Tongue (tissue), 2 donors: ENCODE data around the gene EMC6. TPM values are rescaled to one million over a fixed set of nuclear protein-coding genes. Genes with fewer than 3 reads are reported as not detected.
A peak's percentile ranks its signal among the peaks of the same experiment; 100 is the strongest.

ENCODE experiments used
- DNase-seq: peaks from one replicate; pipeline ENCODE4 v3.0.0-alpha.2; 2015
- total RNA-seq: library from RNA; depleted of rRNA; stranded (reverse); fragments of >200 nt; gene quantifications from one replicate; pipeline ENCODE4 v1.2.3, GENCODE V29; 2014

The EMC6 gene
- total RNA-seq, 1 donor from 2014 or later: 14.7 TPM

DNA sequence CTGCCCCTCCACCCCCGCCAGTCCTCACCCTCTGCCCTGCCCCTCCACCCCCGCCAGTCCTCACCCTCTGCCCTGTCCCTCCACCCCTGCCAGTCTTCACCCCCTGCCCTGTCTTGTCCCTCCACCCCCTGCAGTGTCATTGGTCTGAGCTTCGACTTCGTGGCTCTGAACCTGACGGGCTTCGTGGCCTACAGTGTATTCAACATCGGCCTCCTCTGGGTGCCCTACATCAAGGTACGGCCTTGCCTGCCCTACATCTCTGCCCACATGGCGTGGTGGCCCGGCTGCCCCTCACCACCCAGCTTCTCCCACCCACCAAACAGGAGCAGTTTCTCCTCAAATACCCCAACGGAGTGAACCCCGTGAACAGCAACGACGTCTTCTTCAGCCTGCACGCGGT is 12.3 kb upstream of the EMC6 start:
- DNase-seq: no peak

DNA sequence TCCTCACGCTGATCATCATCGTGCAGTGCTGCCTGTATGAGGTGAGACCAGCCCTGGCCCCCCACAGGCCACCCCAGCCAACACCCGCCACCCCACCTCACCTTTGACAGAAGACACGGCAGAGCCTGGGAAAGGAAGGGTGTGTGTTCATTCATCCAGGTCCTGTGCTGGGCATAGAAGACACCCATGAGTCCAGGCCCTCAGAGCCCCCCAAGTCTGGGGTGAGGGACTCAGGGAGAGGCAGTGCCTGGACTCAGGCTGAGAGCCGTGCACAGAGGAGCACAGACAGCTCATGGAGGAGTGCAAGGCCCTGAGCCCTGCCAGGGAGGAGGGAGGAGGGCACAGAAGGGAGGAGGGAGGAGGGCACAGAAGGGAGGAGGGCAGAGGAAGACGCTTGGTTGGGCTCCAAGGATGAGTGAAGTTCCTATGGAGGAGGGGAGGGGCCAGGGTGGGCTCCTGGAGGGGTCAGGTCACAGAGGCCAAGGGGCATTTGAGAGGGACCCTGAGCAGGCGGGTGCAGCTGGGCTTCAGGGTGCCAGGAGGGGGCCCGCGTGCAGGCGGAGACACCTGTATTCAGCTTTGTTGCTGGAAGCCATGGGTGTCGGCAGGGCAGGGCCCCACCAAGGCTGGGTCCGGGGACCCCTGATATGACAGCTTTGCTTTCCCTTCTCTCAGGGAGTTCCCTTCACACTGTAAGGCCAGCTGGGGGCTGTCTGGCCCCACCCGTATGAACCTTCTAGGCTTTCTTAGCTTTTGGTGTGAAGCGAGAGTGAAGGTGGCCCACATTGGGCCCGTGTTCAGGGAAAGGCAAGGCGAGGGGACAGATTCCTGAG is 11.6 kb upstream of the EMC6 start:
- DNase-seq: no peak

DNA sequence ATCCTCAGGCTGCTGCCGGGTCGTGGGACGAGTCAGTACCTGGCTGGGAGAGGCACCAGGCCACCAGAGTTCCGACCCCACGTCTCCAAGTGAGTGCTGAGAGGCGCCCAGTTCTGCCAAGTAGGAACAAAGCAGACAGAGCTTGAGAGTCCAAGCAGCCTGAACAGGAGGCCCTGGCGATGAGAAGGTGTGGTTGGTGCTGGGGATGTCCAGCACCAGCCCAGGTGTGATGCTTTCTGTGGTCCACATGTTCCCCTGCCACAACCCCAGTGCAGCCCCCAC is 11.1 kb upstream of the EMC6 start:
- DNase-seq: no peak

DNA sequence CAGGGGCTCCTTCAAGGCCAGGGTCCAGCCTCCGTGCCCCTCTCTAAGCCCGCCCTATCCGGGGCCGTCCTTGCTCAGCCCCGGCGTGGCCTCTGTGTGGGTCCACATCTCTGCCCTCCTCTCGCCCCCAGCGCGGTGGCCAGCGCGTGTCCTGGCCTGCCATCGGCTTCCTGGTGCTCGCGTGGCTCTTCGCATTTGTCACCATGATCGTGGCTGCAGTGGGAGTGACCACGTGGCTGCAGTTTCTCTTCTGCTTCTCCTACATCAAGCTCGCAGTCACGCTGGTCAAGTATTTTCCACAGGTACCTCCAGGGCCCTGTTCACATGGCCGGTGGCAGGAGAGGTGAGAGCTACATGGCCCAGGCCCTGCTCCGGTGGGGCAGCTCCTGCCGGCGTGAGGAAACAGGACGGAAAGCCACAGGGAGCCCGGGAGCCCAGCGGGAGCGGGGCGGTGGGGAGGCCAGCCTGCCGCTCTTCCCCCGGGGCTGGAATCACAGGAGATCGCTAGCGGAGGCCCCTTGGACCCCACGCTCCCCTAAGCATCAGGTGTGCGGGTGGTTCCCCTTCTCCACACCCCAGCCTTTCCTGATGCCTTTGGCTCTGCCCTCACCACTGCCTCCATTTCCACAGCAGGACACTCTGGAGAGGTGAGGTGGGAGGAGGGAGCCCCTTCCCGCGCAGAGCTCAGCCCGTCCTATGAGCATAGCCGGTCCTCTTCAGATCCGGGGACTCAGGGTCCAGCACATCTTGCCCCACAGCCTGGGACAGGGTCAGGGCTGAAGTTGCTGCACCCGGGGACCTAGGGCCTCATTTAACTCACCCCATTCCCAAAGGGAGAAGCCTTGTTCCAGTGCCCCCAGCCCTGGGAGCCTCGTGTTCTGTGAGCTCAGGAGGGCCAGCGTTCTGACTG is 10.5 kb upstream of the EMC6 start:
- no peak for DNase-seq

DNA sequence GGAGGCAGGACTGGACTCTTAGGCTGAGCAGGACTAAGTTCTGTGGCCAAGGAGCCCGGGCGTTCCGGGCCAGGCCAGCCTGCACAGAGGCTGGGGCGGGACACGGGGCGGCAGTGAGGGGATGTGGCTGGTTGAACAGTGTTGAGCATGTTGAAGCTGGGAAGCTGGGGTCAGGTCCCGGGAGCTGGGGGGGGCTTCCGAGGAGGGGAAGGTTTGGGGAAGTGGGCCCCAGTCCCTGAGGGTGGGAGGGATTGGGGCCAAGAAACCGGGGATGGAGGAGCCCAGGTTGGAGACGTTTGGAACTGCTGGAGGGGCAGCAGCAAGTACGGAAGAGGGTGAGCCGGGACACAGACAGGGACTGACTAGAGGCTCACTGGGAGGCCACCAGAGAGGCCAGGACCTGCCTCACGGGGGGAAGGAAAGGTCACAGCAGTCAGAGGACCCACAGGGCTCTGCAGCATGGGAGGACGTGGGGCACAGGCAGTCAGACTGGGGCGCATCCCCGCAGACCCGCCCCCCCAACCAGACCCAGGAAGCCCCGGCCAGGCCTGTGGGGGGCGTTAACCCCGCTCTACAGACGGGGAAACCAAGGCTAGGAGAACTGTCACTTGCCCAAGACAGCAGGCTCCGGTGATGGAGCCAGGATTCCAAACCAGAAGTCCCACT is 9.7 kb upstream of the EMC6 start:
- DNase-seq: no peak

DNA sequence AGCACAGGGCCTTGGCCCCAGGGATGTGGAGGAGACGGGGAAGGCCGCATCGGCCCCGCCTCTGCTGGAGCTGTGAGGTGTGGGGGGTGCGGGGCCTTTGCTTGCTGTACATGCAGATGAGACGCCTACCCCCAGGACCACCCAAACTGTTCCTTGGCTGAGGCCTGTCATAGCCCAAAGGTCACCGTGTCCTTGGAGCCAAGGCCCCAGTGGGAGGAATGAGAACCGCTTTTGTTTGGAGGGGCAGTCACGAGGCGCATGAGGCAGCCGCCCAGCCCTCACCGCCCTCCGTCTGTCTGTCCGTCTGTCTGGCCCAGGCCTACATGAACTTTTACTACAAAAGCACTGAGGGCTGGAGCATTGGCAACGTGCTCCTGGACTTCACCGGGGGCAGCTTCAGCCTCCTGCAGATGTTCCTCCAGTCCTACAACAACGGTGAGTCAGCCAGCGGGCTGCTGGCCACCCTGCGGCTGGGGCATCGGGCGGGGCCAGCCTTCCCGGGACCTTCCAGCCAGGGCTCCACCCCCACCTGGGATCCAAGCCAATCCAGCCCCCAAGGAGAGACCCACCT is 9.0 kb upstream of the EMC6 start:
- peak; percentile 30 for DNase-seq

DNA sequence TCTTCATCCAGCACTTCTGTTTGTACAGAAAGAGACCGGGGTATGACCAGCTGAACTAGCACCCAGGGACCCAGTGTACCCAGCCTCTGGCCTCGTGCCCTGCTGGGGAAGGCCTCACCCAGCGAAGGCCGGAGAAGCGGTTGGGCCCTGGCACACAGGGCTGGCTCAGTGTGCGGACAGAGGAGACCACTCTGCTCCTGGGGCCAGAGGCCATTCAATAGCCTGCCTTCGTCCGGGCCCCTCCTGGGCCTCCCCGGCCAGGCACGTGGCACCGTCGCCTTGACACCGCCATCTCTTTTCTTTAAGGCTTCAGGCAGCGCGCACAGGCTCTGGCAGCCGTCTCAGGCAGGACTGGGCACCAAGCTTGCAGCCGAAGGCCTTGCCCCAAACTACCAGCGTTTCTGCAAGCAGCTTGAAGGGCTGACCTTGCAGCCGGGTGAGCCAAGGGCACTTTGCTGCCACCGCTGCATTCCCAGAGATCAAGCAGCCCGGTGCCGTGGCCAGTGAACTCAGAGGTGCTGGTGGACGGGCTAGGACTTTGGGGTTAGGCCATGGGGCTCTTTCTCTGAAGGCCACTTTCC is 8.2 kb upstream of the EMC6 start:
- DNase-seq: no peak

DNA sequence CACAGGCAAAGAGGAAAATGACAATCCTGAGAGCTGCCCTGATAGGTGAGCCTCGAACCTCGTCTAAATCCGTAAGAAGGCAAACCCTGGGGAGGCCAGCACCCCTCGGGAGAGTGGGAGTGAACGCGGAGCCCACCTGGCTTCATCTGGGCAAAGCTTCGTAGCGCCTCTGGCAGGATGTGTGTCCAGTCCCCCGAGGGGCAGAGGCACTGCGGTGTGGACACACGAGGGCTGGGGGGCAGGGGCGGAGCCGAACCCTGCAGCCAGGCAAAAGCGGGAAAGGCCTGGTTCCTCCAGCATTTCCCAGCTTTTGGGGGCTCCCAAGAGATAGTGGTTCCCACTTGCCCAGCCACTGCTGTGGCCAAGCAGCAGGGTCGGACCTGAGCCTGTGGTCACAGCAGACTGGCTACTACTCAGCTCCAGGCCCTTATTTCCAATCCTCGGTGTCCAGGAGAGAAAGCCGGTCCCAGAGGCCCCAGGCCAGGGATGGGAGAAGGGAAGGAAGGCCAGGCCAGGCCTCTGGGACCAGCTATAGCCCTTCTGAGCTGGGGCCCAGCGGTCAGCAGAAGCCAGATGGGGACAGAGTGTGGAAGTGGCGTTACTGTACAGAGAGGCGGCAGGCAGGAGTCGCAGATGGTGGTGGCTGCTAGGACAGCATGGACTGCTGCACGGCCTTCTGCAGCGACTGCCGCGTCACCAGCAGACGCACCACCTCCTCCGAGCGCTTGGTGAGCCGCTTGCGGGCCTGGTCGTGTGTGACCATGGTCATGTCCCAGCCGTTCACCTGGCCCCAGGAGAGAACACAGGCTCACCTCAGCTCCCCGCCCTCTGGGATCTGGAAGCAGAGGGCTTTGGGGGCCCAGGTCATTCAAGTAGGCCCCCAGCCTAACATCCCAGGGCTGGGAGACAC is 5.3 kb upstream of the EMC6 start:
- DNase-seq: no peak

DNA sequence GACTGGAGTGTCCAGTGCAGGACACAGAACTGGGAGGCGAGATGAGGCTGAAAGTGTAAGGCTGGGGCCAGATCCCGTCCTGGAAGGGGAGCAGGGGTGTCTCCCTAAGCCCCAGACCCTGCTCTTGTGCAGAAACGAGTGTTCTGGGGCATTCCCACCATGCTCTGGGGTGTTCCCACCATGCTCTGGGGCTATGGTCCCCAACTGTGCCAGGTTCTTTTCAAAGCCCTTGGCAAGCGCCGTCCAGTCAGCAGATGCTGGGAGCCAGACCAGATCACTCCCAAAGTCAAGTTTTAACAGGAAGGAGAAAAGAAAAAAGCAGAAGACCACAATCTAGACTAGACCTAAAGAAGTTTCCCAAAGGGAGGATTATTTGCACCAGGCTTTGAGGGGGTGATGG is 2.8 kb upstream of the EMC6 start:
- no peak for DNase-seq

DNA sequence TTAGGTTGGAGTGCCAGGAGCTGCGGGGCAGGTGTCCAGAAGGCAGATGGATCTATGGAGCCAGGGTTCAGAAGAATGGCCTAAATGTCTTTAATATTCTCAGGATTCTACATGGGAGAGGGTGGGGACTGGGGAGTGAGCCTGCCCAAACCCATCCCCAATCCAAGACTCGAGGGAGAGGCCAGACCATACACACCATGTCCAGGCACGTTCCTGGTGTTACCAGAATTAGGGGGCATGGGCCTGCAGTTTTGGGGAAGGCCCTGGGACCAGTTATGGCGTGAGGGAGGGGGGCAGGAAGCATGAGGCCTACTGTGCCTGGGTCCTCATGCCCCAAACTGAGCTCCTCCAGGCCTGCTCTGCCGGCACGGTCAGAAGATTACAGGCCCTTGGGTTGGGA is 2.1 kb upstream of the EMC6 start:
- no peak for DNase-seq

DNA sequence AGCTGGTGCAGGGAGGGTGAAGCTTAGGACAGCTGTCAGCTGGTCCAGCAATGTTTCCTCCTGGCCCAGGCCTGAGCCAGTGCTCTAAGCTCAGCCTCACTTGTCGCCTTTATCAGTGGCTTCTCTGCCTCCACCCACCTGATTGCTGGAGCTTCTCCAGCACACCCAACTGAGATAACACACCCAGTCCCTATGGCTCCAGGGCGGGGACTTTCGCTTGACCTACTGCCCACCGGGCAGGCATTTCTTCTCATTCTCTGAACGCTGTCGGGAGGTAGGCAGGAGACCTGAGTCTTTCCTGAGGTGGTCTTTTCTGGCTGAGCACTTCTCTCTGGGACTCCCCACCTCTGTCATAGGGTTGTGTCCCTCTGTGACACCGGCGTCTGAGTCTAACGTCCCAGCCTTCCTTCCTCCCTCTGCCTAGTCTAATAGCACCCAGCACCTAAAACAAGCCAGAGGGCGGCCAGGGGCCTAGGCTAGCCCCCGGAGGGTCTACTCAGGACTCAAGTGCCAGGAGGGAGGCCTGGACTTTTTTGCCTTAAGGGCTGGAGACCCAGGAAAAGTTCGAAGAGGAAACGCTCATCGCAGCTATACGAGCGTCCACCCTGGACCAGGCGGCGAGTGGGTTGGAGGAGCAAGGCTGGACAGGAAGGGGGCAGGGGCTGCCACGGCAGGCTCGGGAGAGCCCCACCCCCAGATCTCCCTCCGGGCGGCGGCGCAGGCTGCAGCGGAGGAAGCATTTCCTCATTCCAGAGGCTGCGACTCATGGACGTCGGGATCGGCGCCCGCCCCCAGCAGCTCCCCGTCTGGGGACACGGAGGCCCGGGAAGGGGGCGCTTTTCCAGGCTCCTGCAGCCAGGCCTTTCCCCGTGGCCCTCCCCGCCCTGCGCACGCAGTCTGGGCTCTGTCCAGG is 990 bp upstream of the EMC6 start:
- DNase-seq: peak; percentile 95

DNA sequence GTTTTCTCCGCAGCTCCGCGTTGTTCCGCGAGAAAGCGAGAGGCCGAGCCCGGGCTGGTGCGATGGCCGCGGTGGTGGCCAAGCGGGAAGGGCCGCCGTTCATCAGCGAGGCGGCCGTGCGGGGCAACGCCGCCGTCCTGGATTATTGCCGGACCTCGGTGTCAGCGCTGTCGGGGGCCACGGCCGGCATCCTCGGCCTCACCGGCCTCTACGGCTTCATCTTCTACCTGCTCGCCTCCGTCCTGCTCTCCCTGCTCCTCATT is 404 bp downstream of the EMC6 start:
- no peak for DNase-seq

DNA sequence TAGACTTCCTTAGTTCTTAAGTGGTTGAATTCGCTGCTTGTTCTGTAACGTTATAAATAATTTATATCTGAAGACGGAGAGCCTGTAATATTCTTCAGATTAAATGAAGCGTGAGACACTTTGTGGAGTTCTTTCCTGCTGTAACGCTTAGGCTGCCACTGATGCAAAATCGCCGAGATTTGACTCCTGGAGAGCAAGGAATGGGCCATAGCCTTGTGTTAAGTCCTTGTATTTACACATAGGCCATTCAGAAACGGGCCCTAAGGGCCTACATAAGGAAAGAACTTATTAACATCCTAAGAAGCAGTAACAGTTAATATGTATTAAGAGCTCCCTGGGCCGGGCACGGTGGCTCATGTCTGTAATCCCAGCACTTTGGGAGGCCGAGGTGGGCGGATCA is 936 bp downstream of the EMC6 start:
- no peak for DNase-seq

DNA sequence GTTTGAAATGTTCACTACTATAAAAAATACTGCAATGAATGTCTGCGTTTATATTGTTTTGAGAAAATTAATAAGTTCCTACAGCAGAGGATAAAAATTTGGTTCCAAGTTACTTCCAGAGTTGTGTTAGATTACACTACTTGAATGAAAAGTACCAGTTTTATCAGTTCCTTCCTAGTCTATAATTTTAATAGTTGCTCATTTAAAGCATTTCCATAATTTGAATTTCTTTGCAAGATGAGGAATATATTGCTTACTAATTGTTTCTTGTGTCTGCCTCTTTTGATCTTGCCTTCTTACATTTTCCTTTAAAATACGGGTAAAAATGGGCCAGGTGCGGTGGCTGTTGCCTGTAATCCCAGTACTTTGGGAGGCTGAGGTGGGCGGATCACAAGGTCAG is 4.0 kb downstream of the EMC6 start:
- DNase-seq: no peak

DNA sequence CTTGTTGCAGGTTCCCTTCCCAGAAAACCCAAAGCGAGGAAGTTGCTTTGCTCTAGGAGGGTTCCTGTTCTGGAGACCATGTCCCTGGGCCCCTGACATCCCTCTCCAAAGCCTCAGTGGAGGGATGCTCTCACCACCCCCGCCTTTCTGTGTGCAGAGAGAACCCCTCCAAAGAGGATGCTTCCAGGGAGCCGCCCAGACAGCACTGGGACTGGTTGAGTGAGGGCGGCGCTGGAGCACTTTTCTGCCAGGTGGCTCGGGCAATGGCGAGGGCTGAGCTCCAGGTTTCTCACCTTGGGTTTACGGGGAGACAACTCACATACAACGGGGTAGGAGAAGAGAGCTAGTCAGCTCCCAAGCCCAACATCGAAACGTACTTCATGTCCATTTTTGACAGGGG is 7.3 kb downstream of the EMC6 start:
- no peak for DNase-seq

DNA sequence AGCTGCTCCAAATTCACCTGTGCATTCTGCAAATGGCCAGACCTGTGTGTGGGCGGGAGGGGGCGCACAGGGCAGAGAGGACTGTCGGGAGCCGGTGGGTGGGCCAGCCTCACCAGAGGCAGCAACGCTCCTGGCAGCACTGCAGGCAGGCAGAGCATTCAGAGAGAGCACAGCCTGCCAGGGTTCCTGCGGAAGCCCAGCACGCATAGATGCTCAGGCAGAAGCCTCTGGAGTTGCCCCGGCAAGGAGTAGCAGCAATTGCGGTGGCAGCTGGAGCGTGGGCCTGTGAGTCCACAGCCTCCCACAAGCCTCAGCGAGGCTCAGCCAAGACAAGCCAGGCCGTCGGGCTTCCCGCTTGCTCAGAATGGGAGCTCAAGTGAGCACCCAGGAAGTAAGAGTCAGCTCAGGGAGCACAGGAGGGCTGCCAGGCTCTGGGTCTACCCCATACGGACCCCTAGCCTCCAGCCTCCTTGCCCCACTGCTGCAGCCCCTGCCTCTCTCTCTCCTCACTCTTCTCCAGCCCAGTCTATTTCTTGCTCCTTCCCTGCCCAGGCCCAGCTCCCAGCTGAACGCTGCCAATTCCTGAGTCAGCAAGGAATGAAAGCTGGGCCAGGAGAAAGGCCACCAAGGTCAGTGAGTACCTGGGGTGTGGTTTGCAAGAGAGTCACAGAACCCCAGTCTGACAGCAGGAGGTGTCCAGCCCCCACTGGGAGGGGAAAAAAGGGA is 9.6 kb downstream of the EMC6 start:
- no peak for DNase-seq

DNA sequence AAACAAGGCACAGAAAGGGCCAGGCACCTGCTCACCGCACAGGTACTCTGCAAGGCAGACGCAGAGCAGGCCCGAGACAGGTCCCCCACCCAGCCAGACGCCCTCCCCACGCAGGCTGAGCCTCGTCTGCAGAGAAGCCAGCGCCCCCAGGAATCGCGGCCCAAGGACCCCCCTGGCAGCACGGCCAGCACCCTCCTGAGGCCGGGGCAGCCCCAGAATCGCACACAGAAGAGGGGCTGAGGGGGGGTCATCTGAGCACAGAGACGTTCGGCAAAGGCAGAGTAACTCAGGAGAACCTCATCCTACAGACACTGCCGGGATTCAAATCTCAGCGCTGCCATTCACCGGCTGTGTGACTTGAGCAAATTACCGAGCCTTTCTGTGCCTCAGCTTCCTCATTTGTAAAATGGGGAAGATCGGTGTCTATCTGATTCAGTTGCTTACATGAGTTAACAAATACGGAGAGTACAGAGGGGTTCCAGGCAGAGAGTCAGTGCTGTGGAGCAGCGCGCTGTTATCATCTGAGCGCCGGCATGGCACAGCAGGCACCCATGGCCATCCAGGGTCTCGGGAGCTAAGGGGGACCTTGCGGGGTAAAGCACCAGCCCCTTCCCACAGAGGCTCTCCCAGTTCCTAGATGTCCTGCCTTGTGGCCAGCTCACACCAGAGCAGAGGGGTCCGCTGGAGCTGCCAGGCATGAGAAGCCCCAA is 10.4 kb downstream of the EMC6 start:
- DNase-seq: no peak

DNA sequence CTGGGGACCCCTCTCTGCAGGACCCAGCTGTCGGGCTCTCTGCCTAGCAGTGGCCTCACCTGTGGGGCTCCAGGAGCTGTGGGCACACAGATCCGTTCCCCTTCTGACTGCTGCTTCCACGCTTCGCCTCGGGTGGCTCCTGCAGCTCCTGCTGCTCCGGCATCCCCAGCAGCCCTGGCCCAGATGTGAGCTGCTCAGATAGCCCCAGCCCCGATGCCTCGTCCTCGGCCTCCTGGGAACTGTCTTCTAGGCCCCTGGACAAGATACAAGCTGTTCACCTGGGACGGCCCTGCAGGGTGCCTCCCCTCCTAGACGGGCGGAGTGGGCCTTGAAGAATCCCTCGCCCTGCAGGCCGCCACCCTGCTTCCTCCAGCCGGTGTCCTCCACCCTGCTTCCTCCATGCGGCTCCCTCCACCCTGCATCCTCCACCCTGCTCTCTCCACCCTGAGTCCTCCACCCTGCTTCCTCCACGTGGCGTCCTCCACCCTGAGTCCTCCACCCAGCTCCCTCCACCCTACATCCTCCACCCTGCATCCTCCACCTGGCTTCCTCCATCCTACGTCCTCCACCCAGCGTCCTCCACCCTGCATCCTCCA is 11.0 kb downstream of the EMC6 start:
- DNase-seq: no peak

DNA sequence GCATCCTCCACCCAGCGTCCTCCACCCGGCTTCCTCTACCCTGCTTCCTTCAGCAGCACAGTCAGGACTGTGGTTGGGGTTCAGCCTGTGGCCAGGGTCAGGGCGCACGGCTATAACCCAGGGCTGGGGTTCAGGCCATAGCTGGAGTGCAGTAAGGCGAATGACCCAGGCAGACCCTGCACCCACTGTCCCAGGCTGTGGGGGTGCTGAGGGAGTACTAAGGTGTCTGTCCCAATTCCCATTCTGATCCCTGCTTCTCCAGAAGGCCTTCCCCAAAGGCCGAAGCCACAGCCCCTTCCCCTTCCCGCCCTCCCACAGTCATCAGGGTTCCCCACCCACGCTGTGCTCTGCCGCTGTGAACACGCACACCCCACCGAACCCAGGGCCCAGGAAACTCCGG is 12.4 kb downstream of the EMC6 start:
- no peak for DNase-seq
